Measurements from ENCODE around the gene AKT1S1.
"Not testable (repeated sequence)": the region's sequence is repeated elsewhere in the genome, so short reads cannot be mapped to it uniquely, and the experiment has no call there.

The AKT1S1 gene

DNA sequence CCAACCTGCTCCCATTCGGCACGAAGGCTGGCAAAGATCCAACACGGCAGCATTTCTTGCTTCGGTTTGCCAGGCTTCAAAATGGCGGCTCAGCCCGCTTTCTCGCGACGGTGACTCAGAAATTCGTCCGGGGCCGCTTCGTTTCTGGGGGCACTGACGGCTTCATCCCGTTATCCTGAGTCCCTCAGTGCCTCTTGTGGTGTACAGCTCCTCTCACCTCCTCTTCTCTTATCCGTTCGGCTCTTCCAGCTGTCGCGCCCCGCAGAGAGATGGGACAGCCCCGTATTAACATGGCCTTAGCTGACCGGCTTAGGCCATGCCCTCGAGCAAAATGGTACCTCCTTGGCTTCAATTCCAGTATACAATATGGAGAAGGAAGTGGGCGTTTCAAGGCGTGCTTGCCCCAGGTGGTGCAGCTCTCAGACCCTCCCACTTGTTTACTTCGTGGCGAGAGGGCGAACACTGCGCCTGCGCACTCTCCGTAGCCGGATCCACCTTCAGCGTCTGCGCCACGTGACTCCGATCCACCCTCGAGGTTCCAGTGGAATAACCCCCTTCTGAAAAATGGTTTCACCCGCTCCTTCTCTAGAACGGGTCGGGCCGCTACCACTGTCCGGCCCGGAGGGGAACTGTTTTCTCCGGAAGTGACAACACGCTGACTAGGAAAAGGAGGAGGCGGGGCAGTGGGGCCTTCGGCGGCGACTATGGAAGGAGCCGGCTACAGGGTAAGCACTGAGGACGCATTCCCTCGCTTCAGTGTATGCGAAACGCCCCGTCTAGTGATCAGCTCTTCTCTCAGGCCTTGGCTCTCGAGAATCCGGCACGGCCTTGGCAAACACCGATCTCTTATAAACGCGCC, at the start of gene AKT1S1, which contains the start of gene TBC1D17:
Gene AKT1S1, minus strand, starts transcription at position 336 of the 859 bp plus-strand sequence. CDS start 4,060 bp downstream, outside the sequence.
Gene TBC1D17, plus strand, starts transcription at position 683 of the 859 bp plus-strand sequence. Its CDS starts 22 bp downstream, at position 705.
- DNase-seq (ENCODE audit: low read depth, low spot score): peak; percentile 100
- peak within 1 kb of the TSS; percentile 94 for H3K27ac ChIP-seq

DNA sequence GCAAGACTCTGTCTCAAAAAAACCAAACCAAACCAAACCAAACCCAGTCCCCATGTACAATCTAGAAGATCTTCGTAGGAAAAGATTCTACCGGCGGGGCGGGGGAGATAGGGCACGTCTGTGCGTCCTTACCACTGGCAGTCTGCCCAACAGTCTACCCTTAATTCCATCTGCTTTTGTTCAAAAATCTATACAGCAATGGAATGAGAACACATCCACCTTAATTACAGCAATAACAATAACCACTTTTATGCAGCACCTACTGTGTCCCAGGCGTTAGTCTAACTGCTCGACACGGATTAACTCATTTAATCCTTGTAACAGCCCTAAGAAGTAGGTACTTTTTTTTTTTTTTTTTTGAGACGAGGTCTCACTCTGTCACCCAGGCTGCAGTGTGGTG, 49.4 kb upstream of the AKT1S1 start:
- DNase-seq (ENCODE audit: low read depth, low spot score): no peak
- no peak overlapping the region for H3K27ac ChIP-seq

DNA sequence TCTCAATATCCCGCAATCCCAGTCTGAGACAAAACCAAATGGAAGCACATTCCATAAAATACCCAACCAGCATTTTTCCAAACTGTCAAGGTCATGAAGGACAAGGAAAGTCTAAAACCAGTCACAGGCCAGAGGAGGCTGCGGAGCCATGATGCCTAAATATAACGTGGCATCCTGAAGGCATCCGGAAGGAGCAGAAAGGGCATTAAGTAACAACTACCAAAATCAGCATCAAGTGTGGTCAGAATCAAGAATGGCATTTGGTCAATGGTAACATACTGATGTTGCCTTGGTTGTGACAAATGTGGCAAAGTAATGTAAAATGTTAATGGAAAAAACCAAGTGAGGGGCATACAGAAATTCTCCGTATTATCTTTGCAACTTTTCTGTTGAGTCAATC, 48.3 kb upstream of the AKT1S1 start:
- DNase-seq (ENCODE audit: low read depth, low spot score): no peak
- no peak overlapping the region for H3K27ac ChIP-seq

DNA sequence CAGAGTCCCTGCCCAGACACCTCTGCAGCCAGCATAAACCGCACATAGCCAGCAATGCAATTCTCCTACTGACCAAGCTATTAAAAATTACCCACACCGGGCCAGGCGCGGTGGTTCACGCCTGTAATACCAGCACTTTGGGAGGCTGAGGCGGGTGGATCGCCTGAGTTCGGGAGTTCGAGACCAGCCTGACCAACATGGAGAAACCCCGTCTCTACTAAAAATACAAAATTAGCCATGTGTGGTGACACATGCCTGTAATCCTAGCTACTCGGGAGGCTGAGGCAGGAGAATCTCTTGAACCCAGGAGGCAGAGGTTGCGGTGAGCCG, 47.7 kb upstream of the AKT1S1 start:
- not testable (repeated sequence) for H3K27ac ChIP-seq; DNase-seq (ENCODE audit: low read depth, low spot score)

DNA sequence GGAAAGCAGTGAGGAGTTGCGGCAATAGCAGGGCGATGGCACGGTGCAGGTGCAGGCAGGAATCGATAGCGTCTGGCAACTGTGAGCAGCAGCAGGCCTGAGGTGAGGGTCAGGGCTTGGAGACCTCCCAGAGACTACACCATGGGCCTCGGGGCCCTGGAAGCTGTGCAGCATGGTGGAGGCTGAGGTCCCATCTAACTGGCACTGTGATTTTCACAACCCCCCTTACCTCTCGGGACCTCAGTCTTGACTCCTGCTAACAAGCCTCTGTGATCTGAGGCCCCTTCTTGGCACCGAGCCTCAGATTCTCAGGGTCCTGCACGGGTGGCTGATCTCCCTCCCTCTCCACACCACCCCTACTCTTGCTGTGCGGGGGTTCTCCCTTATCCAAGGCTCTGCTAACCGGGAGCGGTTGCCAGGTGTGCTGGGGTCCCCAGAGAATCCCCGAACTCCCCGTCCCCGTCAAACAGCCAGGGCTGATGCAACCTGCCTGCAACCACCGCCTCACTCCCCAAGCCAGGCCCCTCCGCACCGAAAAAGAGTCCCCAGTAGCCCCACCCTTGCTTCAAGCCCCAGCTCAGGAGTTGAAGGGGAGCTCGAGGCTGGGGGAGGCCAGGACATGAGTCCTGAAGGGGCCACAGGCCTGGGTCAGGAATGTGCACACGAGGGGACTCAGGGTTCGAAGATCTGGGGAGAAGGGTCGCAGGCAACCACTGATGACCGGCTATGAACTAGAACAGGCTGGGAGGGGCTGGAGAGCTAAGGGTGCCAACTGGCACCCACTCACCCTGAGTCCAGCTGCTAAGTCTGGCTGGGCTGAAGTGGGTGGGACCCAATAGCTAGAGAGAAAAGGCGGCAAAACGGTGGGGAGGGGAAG, 47.1 kb upstream of the AKT1S1 start:
- no peak for DNase-seq (ENCODE audit: low read depth, low spot score)
- H3K27ac ChIP-seq: peak overlapping the region; percentile 4

DNA sequence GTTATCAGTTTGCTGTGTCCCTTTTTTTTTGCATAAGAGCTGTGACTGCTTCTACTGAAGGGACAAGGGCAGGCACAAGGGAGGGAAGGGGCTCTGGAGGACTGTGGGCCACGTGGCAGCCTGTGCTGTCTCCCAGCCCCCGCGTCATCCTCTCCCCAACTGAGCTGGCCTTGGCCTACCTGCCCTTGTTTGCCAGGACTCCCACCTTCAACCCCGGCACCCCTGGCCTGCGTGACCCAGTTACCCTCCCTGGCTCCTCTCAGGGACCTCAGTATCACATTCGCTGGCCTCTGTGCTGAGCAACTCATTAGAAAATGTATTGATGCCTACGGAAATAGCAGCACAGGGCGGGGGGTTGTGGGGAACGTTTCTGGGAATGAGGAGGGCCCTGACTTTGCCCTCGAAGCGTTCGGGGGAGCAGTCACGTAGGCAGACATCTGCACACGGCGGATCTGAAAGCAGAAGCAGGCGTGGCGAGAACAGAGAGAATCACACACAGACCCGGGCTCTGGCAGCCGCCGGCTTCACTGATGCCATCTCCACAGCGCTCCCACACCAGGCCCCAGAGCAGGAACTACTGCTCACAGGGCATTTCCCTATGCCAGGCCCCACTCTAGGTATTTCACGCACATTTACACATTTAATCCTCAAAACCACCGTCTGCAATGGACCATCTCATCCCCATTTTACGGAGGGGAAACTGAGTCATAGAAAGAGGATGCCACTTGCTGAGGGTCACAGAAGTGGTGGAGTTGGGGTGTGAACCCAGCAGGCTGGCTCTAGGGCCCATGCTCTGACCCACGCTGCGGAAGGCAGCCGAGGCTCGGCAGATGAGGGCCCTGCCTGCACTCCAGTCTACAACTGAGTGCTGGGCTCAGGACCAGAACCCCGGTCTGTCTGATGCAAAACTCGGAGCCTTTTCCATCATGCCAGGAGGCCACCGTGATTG, 46.2 kb upstream of the AKT1S1 start:
- no peak overlapping the region for H3K27ac ChIP-seq
- DNase-seq (ENCODE audit: low read depth, low spot score): no peak

DNA sequence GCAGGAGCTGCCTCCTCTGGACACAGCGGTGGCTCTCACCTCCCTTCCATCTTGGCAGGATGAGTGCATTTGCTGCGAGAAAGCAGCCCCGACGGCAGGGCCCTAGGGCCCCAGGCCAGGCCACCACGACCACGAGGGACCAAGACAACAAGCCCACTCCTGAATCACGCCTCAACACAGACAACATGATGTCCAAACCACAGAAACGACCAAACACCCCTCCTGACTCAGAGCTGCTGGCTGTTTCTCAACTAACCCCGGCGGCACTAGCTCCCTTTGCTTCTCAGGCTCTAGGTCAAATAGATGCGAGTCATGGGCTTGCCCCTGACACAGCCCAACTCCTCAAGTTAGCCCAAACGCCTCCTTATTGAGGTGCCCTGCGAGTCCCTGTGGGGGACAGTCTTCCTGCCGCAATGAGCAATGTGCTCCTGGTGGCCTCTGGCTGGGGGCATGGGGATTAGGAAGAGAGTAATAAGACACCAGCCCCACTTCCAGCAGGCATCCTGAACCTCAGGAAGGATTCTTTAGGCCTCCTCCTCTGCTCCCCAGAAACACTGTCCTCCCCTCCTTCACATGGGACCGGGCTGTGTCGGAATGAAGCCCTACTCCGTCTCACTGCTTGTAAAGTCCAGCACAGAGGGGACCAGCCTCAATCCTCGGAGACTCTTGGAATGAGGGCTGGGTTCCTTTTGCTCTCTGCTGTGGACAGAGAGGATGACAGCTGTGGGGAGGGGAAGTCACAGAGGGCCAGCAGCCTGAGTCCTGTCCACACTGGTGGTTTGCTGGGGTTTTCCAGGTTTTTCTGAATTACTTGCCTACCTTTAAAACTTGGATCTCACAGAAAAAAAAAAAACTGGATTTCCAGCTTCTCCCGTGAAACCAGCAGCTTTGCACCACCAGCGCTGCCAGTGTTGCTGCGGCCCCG, 45.0 kb upstream of the AKT1S1 start:
- no peak for DNase-seq (ENCODE audit: low read depth, low spot score)
- H3K27ac ChIP-seq: no peak overlapping the region

DNA sequence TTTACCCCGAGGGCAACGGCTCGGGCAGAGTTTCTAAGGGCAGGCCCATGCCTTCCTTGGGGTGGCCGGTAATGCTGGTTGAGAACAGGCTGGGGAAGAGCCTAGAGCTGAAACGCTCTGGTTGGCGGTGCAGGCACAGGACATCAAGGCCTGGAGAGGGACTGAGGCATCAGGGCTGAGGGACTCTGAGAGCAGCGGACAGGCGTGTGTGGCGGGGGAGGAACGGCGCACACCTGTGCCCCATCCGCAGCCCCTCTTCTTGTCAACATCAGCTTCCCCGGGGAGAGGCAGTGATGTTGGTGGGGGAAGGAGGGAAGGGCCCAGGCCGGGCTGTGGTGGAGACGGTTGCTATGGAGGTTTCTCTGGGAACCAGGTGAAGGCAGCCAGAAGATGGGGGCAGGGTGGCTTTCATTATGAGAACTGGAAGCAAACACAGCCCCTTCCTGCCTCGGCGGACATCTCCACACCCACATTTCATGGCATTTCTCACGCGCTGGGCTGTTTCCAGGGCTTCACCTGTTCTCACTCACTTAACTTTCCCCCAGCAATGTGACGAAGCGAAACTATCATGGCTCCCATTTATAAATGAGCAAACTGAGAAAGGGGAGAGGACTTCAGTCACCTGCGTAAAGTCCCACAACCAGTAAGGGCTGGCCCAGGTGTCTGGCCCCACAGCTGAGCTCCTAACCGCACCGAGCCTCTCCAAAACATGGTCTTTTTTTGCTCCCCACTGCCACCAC, 43.6 kb upstream of the AKT1S1 start:
- no peak for DNase-seq (ENCODE audit: low read depth, low spot score)
- H3K27ac ChIP-seq: no peak overlapping the region

DNA sequence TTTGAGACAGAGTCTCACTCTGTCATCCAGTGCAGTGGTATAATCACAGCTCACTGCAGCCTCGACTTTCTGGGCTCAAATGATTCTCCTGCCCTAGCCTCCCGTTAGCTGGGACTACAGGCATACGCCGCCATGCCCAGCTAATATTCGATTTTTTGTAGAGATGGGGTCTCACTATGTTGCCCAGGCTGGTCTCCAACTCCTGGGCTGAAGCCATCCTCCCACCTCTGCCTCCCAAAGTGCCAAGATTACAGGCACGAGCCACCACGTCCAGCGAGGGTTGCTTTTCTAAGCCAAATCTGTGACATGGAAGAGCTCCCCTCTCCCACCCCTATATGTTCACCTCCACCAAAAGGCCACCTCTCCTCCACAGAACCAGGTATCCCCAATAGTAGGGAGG, 40.9 kb upstream of the AKT1S1 start:
- no peak overlapping the region for H3K27ac ChIP-seq
- no peak for DNase-seq (ENCODE audit: low read depth, low spot score)

DNA sequence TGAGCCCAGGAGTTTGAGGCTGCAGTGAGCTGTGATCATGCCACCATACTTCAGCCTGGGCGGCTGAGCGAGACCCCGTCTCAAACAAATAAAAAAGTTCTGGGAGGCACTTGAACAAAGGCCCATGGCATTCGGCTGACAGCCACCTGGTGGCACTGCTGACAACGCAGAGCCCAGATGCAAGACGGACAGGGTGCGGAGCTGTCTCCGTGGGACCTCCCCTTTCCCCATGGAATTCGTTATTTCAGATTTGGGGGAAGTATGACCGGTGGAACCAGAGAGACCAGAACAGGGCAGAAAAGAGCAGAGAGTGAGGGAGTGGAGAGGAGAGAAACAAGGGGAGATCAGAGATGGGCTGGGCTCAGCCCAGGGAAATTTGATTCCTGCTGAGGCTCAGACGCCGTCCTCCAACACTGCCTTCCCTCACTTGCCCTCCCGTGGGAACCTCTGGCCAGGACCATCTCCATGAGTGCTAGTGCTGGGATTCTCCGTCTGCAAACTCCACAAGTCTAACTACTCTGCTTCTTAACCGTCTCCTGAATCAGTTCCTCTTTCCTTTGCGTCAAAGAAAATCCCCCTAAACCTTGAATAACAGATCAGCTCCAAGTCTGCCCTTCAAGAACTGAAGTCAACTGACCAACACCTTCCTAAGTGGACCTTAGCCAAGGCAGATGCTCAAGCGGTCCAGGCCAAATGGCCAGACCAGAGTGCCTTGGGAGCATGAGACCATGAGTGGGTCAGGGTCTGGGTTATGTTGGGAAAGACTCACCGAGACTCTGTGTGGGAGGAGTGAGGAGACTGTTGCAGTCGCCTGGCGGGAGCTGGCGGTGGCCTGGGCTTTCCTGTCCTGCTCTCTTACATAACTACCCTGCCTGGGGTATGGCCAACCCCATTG, 39.9 kb upstream of the AKT1S1 start:
- H3K27ac ChIP-seq: no peak overlapping the region
- DNase-seq (ENCODE audit: low read depth, low spot score): no peak

DNA sequence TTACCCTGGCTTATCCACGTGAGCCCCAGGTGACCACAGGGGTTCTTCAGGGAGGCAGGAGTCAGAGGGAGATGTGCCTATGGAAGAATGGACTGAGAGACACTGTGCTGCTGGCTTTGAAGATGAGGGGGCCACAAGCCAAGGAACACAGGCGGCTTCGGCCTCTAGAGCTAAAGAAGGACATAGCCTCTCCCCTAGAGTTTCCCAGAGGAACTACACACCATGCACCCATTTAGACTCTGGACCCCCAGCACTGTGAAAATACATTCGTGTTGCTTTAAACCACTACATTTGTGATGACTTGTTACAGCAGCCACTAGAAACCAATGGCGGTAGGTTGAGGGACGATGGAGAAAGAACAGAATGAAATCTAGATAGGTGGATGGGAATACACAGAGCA, 38.1 kb upstream of the AKT1S1 start:
- DNase-seq (ENCODE audit: low read depth, low spot score): no peak
- no peak overlapping the region for H3K27ac ChIP-seq

DNA sequence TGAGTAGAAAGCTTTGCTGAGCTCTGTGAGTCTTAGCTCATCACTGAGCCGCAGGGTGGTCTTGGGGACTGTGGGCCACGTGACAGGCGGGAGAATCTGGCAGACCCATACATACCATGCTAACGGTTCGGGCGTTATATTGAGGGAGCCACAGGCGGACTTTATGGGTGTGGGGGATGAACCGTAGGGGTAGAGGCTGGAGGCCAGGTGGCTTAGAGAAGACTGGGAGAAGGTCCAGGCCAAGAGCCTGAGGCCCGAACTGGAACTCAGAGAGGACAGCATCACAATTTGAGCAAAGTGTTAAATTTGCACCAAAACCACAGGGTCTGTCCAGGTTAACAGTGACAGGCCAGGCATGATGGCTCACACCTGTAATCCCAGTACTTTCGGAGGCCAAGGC, 36.6 kb upstream of the AKT1S1 start:
- DNase-seq (ENCODE audit: low read depth, low spot score): no peak
- no peak overlapping the region for H3K27ac ChIP-seq

DNA sequence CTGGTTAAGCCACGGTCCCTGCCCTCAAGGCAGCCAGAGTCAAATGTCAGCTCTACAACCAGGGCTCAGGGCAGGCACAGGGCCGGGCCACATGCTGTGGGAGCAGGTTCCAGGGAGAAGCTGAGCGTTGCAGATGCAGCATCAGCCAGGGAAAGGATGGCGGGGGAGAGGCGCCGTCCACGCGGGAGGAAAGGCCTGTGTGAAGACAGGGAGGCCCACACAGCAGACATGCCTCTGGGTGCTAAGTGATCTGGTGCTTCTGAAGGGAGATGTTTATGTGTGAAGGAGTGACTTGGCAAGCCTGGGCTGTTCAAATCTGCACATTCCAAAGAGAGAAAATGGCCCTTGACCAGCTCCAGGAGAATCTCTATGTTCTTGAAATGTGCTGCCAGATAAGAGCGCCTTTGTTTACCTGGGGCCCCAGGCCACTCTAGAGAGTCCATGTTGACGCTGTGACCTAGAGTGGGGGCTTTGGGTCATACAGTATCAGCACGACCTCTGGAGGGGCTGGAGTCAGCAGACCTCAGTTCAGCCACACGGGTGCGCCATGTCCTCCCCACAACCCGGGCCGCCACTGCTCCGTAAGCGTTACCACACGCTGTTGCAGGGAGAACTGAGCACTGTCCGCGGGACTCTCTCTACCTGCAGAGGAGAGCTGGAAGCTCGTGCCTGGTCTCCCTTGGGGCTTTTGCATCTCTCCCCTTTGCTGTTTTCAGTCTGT, 36.0 kb upstream of the AKT1S1 start:
- no peak overlapping the region for H3K27ac ChIP-seq
- no peak for DNase-seq (ENCODE audit: low read depth, low spot score)

DNA sequence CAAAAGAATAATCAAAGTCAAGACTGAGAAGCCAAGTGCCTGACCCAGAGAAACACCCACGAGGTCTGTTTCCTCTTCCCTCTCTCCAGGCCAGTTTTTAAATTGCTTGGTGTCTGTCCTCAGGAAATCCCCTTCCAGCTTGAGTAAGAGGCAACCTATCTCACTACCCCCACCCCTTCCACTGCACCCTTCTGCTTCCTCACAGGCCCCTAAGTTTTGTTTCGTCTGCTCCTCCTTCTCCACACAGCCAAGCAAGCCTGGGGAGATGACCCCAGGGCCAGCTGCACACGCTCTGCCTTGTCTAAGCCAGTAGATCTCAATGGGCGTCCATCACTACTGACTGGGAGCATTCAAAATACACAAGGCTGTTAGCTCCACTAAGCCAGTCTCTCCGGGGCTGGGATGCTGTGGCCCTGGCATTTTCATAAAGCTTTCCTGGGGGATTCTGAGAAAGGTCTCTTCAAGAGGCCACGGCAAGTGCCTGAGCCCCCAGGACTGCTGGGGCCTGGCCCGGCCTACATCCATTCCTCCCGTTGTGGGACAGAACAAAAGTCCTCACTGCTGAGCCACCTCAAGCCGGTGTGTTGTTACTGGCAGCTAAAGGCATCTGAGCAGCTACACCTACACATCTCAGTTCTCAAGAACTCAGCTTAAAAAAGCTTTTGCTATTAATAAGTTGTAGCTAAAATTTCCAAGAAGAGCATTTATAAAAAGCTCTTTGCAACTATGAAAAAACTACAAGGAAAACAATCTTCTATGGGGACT, 34.4 kb upstream of the AKT1S1 start:
- no peak overlapping the region for H3K27ac ChIP-seq
- no peak for DNase-seq (ENCODE audit: low read depth, low spot score)

DNA sequence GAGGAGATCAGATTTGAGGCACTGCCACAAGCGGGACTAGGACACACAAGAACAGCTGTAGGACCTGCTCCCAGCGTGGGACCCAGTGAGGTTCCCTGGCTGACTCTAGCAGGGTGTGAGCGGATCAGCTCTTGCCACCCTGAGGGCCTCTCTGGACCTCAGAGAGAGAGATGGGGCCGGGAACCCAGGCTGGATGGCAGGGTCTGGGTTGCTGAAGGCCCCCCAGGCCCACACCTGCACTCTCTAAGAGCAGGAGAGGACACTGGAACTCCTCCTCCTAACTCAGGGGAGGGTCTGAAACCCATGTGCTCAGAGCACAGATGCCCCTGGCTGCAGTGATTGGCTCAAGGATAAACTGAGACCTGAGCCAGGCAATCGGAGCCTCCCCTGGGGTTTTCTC, 33.0 kb upstream of the AKT1S1 start:
- no peak for DNase-seq (ENCODE audit: low read depth, low spot score)
- no peak overlapping the region for H3K27ac ChIP-seq
